ELR (cell line): ENCODE measurements around the gene PCNX1.

Experiments used
- DNase-seq: peaks from one replicate; pipeline ENCODE4 v3.0.0-alpha.2; 2015; ENCODE audit warnings: low read depth

The PCNX1 gene

DNA sequence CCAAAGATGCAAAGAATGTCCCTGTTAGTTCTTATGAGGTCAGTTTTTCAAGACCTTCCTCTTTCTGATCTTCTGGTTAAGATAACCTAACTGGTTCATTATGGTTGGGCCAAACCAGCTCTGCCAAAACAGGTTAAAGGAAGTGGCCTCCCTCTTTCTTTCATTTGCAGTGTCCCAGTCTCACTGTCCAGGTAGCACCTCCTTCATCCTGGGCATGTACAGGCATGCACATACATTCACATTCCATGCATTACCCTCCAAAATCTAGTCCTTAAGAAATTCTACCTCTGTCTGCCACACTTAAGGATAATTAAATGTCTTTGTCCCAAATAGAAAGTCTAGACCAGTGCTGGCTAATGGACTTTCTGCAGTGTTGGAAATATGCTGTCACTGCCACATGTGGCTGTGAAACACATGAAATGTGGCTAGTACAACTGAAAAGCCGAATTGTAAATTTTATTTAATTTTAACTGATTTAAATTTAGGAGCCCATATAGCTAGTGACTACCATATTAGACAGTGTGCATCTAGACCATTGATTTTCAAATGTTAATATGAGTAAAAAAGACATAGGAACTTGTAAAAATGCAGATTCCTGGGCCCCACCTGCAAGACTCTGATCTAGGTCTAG is 169.3 kb downstream of the PCNX1 start:
- no peak for DNase-seq

DNA sequence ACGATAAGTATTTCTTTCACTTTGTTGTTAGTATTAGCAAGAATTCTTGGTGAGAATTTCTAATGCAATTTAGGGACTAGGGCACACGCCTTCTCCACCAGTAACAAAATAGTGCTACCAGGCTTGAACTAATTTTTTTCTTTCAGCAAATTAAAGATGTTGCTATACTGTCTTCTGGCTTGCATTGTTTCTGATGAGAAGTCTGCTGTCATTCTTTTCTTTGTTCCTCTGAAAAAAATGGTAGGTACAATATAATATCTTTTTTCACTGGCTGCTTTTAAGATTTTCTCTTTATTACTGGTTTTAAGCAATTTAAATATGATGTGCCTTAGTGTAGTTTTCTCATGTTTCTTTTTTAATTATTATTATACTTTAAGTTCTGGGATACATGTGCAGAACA is 171.2 kb downstream of the PCNX1 start:
- no peak for DNase-seq

DNA sequence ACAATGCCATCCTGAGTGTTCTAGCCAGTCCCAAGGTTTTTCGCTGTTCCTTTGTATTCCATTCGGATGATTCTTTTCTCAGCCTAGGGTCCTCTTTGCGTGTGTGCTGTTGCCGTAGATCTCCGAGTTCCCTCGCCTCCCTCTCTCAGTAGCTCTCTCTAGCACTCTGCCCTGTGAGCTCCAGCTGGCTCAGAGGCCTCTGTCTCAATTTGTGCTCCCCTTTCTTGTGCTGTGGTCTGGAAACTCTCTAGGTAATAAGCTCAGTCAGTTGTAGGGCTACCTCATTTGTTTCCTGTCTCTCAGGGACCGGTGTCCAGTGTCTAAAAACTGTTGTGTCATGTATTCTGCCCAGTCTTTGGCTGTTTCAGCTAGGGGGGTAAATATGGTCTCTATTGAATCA is 179.3 kb downstream of the PCNX1 start:
- DNase-seq = no peak

DNA sequence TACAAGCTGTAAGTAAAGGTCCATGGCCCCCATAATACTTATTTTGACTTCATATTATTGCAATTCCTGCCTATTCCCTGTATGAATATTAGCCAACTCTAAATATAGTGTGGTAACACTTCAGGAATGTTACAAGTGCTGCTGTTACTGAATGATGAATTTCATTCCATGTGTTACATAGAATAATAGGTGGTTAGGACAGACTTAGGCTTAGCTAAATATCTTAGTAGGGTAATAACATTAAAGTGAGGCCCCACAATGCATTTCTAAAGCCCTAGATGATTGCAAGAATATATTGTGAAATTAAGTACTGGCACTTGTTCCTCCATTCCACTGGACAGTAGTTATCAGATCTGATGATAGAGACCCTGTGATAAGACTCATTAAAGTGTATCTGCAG is 182.7 kb downstream of the PCNX1 start:
- peak; percentile 33 for DNase-seq

DNA sequence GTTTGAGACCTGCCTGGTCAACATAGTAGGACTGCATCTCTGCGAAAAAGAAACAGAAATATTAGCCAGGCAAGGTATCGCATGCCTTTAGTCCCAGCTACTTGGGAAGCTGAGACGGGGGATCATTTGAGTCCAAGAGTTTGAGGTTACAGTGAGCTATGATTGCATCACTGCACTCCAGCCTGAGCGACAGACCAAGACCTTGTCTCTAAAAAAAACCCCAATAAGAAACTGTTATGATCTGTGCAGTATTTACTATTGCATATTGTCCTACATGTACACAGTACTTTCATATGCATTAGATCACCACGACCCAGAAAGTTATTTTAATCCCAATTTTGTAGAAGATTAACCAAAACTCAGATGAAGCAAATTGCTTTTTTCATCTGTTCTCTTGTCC is 187.5 kb downstream of the PCNX1 start:
- no peak for DNase-seq

DNA sequence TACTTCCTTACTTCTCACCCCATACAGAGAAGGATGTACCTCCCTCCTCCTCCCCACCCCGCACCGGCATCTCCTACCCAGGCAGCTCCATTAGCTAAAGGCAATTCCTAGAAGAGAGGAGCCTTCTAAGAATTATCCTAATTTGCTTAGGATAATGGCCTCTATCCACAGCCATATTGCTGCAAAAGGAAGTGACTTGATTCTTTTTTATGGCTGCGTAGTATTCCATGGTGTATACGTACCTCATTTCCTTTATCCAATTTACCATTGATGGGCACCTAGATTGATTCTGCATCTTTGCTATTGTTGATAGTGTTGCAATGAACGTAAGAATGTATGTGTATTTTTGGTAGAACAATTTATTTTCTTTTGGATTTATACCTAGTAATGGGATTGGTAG is 189.7 kb downstream of the PCNX1 start:
- no peak for DNase-seq

DNA sequence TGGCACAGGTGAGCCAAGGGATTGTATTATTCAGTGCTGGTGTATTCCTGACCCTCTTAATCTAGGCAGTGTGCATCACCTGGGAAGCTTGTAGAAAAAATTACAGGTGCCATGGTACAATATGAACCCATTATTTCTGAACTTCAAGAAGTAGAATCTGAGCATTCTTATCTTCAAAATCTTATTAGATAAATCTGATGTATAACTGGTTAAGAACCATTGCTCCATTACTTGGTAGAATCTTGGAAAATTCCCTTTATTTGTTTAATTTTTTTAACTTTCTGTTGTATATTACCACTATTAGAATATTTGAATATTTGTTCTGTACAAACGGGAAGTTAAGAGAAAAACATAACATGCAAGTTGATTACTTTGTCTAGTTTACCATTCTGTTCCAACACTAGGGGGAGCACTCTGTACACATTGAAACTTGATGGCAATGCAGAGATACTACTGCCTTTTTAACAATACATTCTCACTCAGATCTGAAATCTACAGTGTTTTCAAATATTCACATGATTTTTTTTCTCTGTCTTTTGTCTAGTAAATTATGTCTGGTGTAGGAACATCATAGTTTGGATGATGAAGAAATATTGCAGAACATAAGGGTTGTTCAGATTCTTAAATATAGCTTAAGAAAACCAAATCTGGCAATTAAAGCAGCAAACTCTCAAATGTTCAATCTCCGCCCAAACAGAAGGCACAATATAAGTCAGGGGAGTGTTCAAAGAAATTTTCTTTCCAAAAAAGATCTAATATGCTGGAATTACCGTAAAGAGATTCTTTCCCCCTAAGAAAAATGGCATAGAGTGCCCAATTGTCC is 196.6 kb downstream of the PCNX1 start:
- DNase-seq = peak; percentile 77

DNA sequence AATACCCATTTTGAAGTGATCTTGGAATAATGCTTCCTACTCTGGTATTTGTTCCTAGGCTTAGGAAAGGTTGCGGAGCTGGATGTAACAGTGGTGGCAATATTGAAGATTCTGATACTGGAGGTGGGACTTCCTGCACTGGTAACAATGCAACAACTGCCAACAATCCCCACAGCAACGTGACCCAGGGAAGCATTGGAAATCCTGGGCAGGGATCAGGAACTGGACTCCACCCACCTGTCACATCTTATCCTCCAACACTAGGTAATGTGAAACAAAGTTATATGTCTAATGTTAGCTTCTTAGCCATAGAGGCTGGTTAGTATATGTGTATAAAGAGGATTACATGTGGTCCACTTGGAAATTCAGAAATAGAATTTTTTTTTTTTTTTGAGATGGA is 197.9 kb downstream of the PCNX1 start:
- peak; percentile 12 for DNase-seq

DNA sequence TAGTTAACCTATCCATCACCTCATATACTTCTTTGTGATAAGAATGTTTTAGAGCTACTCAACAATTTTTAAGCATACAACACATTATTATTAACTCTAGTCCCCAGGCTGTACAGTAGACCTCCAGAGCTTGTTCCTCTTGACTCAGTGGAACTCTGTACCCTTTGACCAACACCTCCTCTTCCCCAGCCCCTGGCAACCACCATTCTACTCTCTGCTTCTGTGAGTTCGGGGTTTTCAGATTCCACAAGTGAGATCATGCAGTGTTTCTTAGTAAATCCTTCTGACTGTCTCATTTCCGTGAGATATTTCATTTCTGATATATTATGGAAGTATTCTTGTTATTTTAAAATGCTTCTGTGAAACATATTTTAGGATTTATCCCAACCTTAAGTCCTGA is 200.7 kb downstream of the PCNX1 start:
- DNase-seq = no peak

DNA sequence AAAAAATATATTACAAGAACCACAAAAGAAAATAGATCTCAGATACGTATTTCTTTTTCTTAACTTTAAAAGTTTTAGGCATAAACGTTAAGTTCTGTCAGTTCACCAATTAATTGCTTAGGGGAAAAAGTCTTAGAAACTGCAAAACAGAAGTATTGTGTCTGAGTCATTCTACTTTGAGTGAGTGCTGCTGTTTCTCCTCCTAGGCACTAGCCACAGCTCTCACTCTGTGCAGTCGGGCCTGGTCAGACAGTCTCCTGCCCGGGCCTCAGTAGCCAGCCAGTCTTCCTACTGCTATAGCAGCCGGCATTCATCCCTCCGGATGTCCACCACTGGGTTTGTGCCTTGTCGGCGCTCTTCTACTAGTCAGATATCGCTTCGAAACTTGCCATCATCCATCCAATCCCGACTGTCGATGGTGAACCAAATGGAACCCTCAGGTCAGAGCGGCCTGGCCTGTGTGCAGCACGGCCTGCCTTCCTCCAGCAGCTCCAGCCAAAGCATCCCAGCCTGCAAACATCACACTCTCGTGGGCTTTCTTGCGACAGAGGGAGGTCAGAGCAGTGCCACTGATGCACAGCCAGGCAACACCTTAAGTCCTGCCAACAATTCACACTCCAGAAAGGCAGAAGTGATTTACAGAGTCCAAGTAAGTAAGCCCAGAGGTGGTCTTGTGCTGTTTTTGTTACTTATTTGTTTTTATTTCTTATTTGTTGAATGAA is 201.3 kb downstream of the PCNX1 start:
- DNase-seq = no peak

DNA sequence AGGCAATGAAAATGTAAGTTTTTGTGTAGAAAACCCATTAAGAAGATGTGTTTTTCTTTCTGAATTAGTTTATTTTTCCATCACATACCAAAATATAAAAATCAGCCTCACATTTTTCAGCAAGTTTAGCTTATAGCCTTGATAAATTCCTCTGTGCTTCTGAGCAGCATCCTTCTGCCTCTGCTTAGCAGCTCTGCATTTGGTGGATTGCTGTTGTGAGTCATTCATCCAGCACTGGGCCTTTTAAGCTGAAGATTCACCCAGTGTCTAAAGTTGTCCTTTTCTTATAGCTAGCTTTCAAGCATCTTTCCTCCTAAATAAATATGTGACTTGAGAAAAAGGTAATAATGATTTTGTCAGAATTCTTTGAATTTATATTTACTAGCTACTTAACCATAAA is 206.1 kb downstream of the PCNX1 start:
- DNase-seq = peak; percentile 64

DNA sequence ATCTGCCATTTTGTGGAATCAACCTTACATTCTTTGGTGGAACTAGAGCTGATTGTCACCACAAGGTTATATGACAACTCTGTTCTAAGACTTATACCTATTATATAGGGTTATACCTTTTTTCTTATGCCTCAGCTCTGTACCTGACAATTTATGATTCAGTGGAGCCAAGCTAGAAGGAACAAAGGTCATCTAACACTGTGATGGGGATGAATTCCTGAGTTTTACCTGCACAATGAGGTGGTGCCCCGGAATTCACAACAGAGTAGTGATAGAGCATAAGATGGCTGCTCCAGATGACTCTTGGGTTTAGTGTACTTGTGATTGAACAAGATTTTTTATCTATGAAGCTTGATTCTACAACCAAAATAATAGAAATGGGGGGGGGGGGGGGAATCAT is 207.3 kb downstream of the PCNX1 start:
- DNase-seq = no peak

DNA sequence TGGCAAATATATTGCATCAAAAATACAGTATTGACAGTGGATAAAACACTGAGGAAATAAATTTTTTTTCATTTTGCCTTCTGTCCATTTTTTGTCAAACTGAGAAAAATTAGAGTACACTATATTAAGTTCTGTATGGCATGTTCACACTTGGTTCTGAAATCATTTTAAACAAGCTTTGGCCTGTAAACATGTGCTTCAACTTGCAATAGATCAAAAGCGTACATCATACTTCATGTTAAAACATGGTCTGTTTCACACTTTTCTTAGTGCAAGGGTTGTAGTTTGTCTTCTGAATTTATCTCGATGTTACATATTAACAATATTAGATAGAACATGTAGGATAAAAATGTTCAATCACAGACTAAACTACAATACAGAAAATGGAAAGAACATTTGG is 208.0 kb downstream of the PCNX1 start:
- no peak for DNase-seq

DNA sequence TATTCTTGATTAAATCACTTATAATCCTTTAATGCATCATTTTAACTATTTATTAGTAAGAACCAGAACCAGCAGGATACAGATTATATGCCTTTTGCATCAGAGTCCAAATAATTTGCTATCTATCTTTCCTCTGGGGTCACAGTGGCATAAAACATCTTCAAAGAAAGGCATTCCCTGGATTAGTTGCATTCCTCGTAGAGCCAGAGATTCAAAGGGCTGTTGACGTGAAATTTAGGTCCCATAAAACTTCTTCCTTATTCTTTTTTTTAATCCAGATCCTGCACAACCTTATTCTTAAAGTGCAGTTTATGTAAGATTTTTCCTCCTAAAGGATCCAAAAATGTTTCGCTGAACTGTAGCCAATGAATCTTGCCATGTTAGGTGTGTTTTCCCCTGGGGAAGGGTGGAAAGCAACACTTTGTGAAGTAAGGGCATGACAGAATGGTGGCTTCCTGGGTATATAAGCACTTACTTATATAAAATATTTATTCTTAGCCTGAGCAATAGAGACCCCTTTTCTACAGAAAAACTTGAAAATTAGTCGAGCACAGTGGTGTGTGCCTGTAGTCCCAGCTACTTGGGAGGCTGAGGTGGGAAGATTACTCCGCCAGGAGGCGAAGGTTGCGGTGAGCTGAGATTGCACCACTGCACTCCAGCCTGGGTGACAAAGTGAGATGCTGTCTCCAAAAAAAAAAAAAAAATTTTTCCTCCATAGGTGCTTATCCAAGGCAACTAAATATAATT is 208.7 kb downstream of the PCNX1 start:
- DNase-seq = no peak

DNA sequence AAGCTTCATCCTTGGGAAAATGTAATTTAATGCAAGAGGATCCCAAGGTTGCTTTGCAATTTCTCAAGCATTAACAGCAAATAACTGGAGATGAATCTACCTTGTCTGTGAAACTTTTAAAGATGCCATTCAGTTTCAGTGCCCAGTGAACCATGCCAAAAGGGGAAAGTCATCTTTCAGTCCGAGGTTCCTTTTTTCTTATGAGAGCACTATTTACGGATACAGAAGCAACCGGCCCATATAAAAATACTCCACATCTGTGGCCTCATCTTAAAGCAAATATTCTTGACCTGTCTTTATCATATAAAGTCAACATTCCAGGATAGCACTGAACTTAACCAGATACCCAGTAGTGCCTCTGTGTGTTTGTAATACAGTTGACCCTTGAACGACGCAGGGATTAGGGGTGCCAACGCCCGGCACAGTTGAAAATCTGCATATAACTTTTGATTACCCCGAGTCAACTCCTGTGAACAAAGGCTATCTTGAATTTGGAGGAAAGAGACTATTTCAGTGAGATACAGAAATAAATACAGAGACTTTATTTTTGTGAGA is 209.4 kb downstream of the PCNX1 start:
- no peak for DNase-seq

DNA sequence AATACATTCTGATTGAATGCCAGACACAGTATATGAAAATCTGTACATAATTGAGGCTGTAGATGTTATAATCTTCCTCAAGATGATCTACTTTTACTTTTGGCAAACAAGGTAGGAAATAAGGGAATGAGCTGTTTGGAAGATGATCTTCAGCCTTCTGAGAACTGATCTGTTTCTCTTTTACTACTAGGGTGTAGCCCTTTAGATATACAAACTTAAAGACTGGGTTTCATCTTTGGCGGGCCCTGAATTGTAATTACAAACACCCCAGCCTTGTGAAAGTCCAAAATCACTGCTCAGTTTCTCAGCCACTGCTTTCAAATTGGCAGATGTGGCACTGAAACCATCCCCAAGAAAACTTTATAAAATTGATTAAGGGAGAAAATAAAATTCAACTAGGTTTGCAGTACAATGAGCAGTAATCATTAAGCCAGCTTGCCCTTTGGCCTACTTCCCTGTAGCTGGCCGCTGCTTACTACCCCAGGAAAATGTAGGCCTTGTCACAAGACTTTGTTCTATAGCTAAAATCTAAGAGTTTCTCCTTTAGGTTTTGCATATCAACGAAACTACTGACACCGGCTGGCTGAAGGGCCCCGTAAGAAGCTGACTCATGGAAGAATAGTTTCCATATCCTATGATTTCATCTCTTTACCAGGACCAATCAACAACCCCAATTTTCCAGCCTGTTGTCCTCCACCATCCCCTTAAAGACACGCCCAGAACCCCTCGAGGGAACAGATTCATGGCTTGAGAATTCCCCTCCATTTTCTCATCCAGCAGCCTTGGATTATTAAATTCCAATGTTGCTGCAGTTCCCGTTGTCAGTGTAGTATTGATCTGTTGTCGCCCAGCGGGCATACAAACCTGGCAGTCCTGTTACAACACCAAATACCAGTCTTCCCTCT is 210.8 kb downstream of the PCNX1 start:
- DNase-seq = peak; percentile 99

DNA sequence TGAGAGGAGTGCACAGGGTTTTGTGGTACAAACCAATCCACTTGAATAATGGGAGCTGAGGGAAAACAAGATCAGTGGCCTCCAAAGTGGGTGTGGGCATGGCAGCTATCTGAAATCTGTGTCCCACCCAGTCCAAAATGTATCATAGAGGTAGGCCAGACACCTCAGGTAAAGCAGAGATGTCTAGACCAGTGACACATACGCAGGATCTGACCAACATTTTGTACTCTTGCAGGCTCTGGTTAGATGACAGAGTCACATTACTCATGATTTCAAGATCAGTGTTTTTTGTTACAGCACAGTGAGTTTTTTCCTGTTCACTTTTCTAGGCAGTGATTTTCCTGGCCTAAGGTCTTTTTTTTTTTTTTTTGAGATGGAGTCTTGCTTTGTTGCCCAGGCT is 211.8 kb downstream of the PCNX1 start:
- peak; percentile 84 for DNase-seq

DNA sequence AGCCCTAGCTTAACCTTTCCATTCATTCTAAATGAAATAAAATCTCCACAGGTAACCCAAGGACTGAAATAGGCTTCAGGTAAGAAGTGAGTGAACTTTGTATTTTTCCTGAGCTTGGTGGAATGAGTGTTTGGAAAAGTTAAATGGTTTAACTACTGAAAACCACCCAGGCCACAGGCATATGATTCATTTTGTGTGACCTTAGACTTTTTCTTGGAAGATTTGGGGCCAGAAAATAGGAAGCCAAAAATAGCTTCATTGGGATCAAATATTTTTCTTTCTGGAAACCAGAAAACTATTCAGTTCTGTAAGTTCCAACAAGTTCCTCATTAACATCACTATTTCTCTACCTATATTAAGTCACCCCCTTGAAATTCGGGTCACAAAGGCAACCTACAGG is 212.6 kb downstream of the PCNX1 start:
- DNase-seq = no peak

DNA sequence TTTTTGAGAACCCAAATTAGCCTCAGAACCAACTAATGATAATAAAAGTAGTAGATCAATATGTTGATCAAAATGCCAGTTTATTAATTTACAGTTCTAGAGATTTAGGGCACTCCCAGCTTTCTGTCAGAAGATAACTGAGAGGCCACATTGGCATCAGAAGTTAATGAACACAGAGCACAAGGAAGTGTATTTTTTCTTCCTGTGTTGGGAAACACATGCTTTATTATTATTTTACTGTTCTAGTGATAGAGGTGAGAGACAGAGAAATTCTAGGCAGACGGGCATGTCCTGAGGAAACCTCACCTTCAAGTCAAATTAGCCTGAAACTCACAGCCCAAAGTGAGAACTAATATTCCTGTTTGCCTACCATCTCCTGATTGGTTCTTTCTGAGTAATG is 213.7 kb downstream of the PCNX1 start:
- DNase-seq = no peak

DNA sequence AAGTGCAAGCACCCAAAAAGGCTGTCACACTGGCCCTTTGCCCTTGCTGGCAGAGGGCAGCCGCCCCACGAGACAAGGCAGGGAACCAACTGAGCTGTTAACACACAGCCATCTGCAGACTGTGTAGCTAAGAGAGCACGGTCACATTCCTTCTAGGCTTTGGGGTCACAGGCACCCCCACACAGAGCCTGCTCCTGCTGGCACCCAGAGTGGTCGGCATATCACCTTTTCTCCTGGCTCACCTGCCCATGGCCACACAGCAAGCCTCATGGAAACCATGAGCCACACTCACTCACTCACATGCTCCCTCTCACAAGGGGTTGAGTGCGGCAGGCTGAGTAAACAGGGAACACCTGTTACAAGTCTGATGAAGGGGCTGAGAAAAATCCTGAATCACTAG is 214.5 kb downstream of the PCNX1 start:
- no peak for DNase-seq
